H1 (cell line): ENCODE measurements around the gene NUDC. TPM values are rescaled to one million over a fixed set of nuclear protein-coding genes. Genes with fewer than 3 reads are reported as not detected.

ENCODE experiments used
- CREB1 ChIP-seq: IDR thresholded peaks from 2 replicates; pipeline ENCODE4 v1.6.1; 2012; ENCODE audit warnings: inconsistent platforms
- CTBP2 ChIP-seq: IDR thresholded peaks from 2 replicates; pipeline ENCODE4 v1.7.0; 2011; ENCODE audit warnings: borderline replicate concordance, mild to moderate bottlenecking, moderate library complexity, mixed read lengths, low read length; ENCODE audit not compliant: insufficient read depth, insufficient read length
- EZH2 ChIP-seq: fragments of 200-600 bp; sonication (generic); IDR thresholded peaks from 2 replicates; pipeline ENCODE4 v1.7.1; 2012; ENCODE audit warnings: low read depth, mild to moderate bottlenecking, moderate library complexity, low read length, inconsistent platforms; ENCODE audit not compliant: severe bottlenecking
- FOSL1 ChIP-seq: IDR thresholded peaks from 2 replicates; pipeline ENCODE4 v1.6.1; 2011; ENCODE audit warnings: mild to moderate bottlenecking, low read depth, low read length, moderate library complexity; ENCODE audit not compliant: insufficient read depth
- GTF2F1 ChIP-seq: IDR thresholded peaks from 2 replicates; pipeline ENCODE4 v1.6.1; 2012; ENCODE audit warnings: low read depth, low read length, improper control_type of control experiment, borderline replicate concordance
- RBBP5 ChIP-seq: IDR thresholded peaks from 2 replicates; pipeline ENCODE4 v1.7.1; 2012; ENCODE audit warnings: low read depth, mild to moderate bottlenecking, inconsistent platforms, low read length, moderate library complexity, borderline replicate concordance
- SAP30 ChIP-seq: fragments of 300-600 bp; sonication (generic); IDR thresholded peaks from 2 replicates; pipeline ENCODE4 v1.7.1; 2012; ENCODE audit warnings: low read length, moderate library complexity, mild to moderate bottlenecking, inconsistent platforms; ENCODE audit not compliant: insufficient read depth, insufficient replicate concordance
- SP4 ChIP-seq: IDR thresholded peaks from 2 replicates; pipeline ENCODE4 v1.6.1; 2012; ENCODE audit warnings: low read length, inconsistent platforms
- TBP ChIP-seq: IDR thresholded peaks from 2 replicates; pipeline ENCODE4 v1.6.1; 2011; ENCODE audit warnings: low read depth, low read length, improper control_type of control experiment
- USF2 ChIP-seq: IDR thresholded peaks from 2 replicates; pipeline ENCODE4 v1.6.1; 2011; ENCODE audit warnings: low read length, improper control_type of control experiment
- polyA plus RNA-seq, 7 experiments: library from polyadenylated mRNA; depleted of rRNA in 3 of 7; stranded (reverse) in 5 of 7; unstranded in 2 of 7; fragments of >200 nt in 5 of 7; fragments of 200-250 nt in 2 of 7; gene quantifications; 1 replicate in 5 of 7; 2 replicates in 1 of 7; 4 replicates in 1 of 7; pipeline versions ENCODE4 v1.2.1 to v1.2.3, GENCODE V29; 2011 to 2013; ENCODE audit warnings: missing spikeins in 2 of 7, mixed read lengths in 2 of 7
- total RNA-seq: library from RNA; stranded (reverse); fragmentation: NEBNext Ultra II Directional; extraction: Animal tissue kit (Norgen Biotek cat#: 25700); gene quantifications from 2 replicates; pipeline ENCODE4 v1.2.1, GENCODE V29; 2021
- TF ChIP-seq, protein P1 (sequence below): fragments of 300-600 bp; sonication (generic); IDR thresholded peaks from 2 replicates; pipeline ENCODE4 v1.7.1; 2012; ENCODE audit warnings: low read length, moderate library complexity, mild to moderate bottlenecking, inconsistent platforms; ENCODE audit not compliant: insufficient replicate concordance

NUDC gene
- total and polyA plus RNA-seq, 2 of the 8 experiments (the other 6 are each of a cell fraction or from before 2014, with no cell fraction given): 43.2 to 131 TPM

DNA sequence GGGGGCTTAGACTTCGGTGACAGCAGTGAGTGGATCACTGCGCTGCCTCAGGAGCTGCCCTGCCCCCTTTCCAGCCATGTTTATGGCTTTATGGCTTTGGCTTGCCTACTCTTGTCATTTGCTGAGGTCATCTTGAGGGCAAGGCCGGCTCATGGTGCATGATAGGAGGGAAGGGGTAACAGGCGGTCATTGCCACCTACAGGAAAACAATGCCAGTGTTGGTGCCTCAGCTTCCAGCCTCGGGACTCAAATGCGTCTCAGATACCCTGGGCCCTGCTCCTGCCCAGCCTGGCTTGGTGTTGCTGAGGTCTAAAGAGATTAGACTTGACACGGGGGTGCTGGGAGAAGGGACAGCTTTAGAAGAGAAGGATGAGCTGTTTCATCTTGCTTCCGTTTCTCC is 24.2 kb downstream of the NUDC start (continued):
- TF ChIP-seq, protein P1, sequence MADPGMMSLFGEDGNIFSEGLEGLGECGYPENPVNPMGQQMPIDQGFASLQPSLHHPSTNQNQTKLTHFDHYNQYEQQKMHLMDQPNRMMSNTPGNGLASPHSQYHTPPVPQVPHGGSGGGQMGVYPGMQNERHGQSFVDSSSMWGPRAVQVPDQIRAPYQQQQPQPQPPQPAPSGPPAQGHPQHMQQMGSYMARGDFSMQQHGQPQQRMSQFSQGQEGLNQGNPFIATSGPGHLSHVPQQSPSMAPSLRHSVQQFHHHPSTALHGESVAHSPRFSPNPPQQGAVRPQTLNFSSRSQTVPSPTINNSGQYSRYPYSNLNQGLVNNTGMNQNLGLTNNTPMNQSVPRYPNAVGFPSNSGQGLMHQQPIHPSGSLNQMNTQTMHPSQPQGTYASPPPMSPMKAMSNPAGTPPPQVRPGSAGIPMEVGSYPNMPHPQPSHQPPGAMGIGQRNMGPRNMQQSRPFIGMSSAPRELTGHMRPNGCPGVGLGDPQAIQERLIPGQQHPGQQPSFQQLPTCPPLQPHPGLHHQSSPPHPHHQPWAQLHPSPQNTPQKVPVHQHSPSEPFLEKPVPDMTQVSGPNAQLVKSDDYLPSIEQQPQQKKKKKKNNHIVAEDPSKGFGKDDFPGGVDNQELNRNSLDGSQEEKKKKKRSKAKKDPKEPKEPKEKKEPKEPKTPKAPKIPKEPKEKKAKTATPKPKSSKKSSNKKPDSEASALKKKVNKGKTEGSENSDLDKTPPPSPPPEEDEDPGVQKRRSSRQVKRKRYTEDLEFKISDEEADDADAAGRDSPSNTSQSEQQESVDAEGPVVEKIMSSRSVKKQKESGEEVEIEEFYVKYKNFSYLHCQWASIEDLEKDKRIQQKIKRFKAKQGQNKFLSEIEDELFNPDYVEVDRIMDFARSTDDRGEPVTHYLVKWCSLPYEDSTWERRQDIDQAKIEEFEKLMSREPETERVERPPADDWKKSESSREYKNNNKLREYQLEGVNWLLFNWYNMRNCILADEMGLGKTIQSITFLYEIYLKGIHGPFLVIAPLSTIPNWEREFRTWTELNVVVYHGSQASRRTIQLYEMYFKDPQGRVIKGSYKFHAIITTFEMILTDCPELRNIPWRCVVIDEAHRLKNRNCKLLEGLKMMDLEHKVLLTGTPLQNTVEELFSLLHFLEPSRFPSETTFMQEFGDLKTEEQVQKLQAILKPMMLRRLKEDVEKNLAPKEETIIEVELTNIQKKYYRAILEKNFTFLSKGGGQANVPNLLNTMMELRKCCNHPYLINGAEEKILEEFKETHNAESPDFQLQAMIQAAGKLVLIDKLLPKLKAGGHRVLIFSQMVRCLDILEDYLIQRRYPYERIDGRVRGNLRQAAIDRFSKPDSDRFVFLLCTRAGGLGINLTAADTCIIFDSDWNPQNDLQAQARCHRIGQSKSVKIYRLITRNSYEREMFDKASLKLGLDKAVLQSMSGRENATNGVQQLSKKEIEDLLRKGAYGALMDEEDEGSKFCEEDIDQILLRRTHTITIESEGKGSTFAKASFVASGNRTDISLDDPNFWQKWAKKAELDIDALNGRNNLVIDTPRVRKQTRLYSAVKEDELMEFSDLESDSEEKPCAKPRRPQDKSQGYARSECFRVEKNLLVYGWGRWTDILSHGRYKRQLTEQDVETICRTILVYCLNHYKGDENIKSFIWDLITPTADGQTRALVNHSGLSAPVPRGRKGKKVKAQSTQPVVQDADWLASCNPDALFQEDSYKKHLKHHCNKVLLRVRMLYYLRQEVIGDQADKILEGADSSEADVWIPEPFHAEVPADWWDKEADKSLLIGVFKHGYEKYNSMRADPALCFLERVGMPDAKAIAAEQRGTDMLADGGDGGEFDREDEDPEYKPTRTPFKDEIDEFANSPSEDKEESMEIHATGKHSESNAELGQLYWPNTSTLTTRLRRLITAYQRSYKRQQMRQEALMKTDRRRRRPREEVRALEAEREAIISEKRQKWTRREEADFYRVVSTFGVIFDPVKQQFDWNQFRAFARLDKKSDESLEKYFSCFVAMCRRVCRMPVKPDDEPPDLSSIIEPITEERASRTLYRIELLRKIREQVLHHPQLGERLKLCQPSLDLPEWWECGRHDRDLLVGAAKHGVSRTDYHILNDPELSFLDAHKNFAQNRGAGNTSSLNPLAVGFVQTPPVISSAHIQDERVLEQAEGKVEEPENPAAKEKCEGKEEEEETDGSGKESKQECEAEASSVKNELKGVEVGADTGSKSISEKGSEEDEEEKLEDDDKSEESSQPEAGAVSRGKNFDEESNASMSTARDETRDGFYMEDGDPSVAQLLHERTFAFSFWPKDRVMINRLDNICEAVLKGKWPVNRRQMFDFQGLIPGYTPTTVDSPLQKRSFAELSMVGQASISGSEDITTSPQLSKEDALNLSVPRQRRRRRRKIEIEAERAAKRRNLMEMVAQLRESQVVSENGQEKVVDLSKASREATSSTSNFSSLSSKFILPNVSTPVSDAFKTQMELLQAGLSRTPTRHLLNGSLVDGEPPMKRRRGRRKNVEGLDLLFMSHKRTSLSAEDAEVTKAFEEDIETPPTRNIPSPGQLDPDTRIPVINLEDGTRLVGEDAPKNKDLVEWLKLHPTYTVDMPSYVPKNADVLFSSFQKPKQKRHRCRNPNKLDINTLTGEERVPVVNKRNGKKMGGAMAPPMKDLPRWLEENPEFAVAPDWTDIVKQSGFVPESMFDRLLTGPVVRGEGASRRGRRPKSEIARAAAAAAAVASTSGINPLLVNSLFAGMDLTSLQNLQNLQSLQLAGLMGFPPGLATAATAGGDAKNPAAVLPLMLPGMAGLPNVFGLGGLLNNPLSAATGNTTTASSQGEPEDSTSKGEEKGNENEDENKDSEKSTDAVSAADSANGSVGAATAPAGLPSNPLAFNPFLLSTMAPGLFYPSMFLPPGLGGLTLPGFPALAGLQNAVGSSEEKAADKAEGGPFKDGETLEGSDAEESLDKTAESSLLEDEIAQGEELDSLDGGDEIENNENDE: no peak
- TF ChIP-seq EZH2: no peak
- TF ChIP-seq GTF2F1: no peak
- TF ChIP-seq USF2: no peak
- TF ChIP-seq TBP: no peak
- no peak for TF ChIP-seq CREB1
- no peak for TF ChIP-seq FOSL1
- no peak for TF ChIP-seq CTBP2
- no peak for TF ChIP-seq SP4
- TF ChIP-seq RBBP5: no peak
- TF ChIP-seq SAP30: no peak
